ENCODE data around the gene CCDC51. TPM values are rescaled to one million over a fixed set of nuclear protein-coding genes. Genes with fewer than 3 reads are reported as not detected.

Gene CCDC51
- total RNA-seq, 4 donors from 2014 or later = 8.3 to 19.8 (median 16.1) TPM

DNA sequence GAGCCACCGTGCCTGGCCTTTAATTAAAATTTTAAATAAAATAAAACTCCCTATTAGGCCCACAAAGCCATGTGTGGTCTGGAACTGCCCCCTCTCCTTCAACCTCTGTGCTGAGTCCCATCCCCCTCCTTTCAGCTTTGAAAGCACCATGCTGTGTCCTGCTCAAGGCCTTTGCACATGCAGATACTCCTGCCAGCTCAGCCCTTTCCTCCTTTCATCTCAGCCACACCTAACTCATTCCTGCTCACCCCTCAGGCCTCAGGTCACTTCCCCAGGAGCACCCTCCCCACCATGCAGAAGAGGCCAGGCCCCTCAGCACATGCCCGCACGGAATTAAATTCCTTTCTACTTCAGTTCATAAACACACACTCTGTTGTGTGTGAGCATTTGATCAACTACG, 34.7 kb upstream of the CCDC51 start:
- TF ChIP-seq, protein P1, sequence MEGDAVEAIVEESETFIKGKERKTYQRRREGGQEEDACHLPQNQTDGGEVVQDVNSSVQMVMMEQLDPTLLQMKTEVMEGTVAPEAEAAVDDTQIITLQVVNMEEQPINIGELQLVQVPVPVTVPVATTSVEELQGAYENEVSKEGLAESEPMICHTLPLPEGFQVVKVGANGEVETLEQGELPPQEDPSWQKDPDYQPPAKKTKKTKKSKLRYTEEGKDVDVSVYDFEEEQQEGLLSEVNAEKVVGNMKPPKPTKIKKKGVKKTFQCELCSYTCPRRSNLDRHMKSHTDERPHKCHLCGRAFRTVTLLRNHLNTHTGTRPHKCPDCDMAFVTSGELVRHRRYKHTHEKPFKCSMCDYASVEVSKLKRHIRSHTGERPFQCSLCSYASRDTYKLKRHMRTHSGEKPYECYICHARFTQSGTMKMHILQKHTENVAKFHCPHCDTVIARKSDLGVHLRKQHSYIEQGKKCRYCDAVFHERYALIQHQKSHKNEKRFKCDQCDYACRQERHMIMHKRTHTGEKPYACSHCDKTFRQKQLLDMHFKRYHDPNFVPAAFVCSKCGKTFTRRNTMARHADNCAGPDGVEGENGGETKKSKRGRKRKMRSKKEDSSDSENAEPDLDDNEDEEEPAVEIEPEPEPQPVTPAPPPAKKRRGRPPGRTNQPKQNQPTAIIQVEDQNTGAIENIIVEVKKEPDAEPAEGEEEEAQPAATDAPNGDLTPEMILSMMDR (IDR thresholded peaks at IDR 0.05; ENCODE audit: low read depth) = no peak

DNA sequence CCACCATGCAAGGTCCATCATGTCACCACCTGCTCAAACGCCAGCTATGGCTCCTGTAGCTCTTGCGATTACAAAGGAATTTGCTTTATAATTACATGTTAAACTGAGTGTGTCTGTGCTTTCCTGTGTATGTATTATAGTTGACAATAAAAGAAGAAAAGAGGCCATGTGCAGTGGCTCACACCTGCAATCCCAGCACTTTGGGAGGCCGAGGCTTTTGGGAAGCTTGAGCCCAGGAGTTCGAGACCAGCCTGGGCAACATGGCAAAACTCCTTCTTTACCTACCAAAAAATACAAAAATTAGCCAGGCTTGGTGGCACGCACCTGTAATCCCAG, 33.7 kb upstream of the CCDC51 start:
- TF ChIP-seq, protein P1 (IDR thresholded peaks at IDR 0.05; ENCODE audit: low read depth) = no peak

DNA sequence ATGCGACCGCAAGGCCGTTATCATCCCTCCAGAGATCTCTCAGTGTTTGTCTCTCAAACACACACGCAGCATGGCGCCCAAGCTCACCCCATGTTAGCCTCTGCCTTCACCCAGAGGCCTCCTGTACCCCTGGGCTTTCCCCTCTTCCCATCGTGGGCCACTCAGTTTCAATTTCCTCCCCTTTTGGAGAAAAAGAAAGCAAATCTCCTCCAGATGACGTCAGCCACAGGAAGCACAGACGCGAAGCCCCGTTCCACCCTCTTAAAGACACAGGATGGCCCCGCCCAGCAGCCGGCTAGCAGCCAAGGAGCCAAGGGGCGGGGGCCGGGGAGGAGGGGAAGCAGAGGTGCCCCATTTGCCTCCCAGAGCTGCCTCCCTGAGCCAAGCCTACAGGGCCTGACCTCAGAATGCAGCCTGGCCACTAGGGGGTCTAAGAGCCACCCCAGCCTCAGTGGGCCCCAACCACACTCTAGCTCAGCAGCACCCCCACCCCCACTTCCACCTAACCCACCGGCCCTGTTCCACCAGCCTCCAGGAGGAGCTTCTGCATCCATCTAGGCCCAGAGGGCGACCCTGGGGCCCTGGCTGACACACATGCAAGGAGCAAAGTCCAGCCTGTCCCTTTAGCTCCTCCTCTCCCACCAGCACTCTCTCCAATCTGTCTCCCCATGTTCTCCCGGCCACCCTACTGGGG, 33.2 kb upstream of the CCDC51 start:
- TF ChIP-seq, protein P1 (IDR thresholded peaks at IDR 0.05; ENCODE audit: low read depth) = no peak

DNA sequence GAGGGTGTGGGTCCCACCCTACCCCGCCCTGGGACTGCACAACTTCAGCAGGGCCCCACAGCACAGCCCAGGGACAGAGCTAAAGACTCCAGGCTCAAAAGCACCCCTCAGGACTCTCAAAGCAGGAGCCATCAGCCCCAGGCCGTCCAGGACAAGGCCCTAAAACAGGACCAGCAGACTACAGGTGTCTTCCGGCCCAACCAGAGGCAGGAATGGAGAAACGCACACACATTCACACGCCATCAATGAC, 32.7 kb upstream of the CCDC51 start:
- TF ChIP-seq, protein P1 (IDR thresholded peaks at IDR 0.05; ENCODE audit: low read depth) = no peak

DNA sequence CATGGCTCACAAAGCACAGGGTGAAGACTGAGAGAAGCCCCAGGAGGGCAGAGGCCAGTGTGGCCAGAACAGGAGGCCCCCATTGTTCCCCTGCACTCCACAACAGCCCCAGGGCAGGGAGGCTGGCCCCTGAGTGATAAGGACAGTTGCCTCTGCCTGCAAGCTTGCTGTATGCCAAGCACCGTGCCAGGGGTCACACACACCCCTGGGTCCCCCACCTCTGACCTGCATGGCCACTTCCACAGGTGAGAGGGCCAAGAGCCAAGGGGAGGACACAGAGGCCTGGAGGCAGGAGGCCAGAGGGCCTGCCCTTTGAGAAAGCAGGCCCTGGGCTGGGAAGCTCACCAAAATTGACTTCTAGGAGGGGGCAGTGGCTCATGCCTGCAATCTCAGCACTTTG, 30.4 kb upstream of the CCDC51 start:
- TF ChIP-seq, protein P1 (IDR thresholded peaks at IDR 0.05; ENCODE audit: low read depth) = no peak

DNA sequence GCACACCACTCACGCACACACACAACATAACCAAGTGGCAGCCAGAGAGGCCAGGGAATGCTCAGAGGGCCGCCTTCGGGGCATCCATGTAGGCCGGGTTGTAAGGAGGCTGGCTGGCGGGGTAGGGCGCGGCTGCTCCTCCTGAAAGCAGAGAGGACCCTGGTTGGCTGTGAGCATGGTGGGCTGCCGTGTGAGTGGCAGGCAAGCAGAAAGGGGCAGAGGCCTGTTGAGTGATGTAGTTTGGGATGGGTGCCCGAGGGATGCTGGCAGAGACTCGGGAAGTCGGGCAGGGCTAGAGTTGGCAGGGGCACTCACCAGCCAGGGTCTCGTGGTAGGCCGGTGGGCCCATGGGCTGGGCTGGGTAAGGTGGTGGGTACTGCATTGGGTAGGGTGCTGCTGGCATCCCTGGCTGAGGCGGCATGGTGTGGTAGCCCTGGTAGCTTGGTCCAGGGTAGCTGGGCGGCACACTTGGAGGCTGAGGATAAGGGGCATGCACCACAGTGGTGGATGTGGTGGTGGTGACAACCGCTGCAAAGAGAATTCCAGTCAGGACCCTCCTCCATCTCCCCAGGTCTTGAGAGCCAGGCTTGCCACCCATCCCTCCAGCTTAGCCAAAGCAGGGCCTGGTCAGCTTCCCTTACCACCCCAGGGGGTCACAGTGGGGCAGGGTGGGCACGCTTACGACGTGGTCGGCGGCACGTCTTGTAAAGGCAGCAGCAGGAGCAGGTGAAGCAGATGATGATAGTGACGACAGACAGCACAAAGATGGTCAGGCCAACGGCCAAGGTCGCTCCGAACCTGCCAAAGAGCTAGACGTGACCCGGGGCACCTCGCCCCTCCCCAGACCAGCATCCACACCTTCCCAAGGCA, 29.4 kb upstream of the CCDC51 start:
- TF ChIP-seq, protein P1 (IDR thresholded peaks at IDR 0.05; ENCODE audit: low read depth) = no peak

DNA sequence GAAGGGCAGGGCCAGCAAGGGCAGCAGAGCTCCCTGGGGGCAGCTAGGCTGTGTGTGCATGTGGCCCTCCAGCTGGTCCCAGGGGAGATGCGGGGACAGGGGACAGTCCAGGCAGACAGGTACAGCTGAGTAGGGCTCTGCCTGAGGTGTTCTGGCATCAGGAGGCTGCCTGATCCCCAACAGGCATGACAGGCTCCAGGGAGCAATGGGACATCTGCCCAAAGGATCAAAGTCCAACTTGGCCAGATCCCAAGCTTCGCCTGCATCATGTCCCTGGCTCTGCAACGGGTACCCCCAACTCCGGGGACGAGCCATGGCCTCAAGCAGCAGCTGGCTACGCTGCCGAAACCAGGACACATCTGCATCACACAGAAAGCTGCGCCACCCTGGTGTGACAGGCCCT, 28.4 kb upstream of the CCDC51 start:
- TF ChIP-seq, protein P1 (IDR thresholded peaks at IDR 0.05; ENCODE audit: low read depth) = no peak

Data from subcutaneous adipose tissue (tissue), 4 donors.